ENCODE results near the gene CLK2. TPM values are rescaled to one million over a fixed set of nuclear protein-coding genes. Genes with fewer than 3 reads are reported as not detected.

Gene CLK2
- total and polyA plus RNA-seq, 9 of the 15 experiments (the other 6 are each of a cell fraction or from before 2014, with no cell fraction given): 13.5 to 81.4 (median 39.6) TPM

GRCh38 chr1:155228096-155228427, 45.2 kb downstream of the CLK2 start:
- peaks cover 27% of the 10 kb centered on the region for H3K79me2 ChIP-seq (ENCODE audit: control insufficient read depth, insufficient read depth, low read length)
- peak overlapping the region; percentile 51 for H3K4me3 ChIP-seq
- CTCF ChIA-PET (ENCODE audit: low intra/inter-chr PET ratio): interaction anchor here (3.2 kb wide), 1 partner anchor 51 kb away, joined by 17 read pairs; no protein-coding TSS in a partner anchor
- intact Hi-C loops (cut with micrococcal nuclease): no loop called here
- H3K4me1 ChIP-seq (replicated peaks in 1 of 2; ENCODE audit: control insufficient read depth in 2 of 2, insufficient read depth in 2 of 2, low read length in 2 of 2): peaks cover 30 to 46% of the 10 kb centered on the region in 2 experiments
- no TSS peak for BruUV-seq (replicated peaks)
- no peaks in the 10 kb centered on the region for H3K9me3 ChIP-seq (replicated peaks; ENCODE audit: control insufficient read depth, insufficient read depth, low read depth, low read length)
- ATAC-seq (no peak), DNase-seq (ENCODE audit: extremely low read depth in 1 of 4, low spot score in 3 of 4) (no peak), FAIRE-seq (no peak)
- H2AFZ ChIP-seq (ENCODE audit: low read depth, low read length): peak overlapping the region; percentile 81
- H3K9me1 ChIP-seq (ENCODE audit: control insufficient read depth, insufficient read depth, low read length): no peaks in the 10 kb centered on the region
- H3K4me2 ChIP-seq (ENCODE audit: insufficient read depth, low read length): peak overlapping the region; percentile 84
- H3K27ac ChIP-seq (ENCODE audit: extremely low read depth, low read depth, low read length): peak overlapping the region; percentile 78
- no peaks in the 10 kb centered on the region for H3K27me3 ChIP-seq (ENCODE audit: control insufficient read depth in 2 of 2, insufficient read depth in 2 of 2, low read length in 2 of 2)
- peak overlapping the region; percentile 74 to 83; a peak in 3 of 4 replicates for H3K9ac ChIP-seq (ENCODE audit: insufficient read depth in 1 of 2, low read depth in 2 of 2, low read length in 2 of 2)
- in situ Hi-C loops (cut with MboI): no loop called here
- 39% methylated on average over 9 of the region's 9 CpGs for WGBS (ENCODE audit: insufficient coverage, low coverage, missing lambda C conversion rate)
- H3K36me3 ChIP-seq (ENCODE audit: control insufficient read depth, insufficient read depth, low read length): no peaks in the 10 kb centered on the region; the same call in 2 of the 3 replicates
- POLR2A ChIA-PET: interaction anchor here (0.6 to 0.7 kb wide), 2 partner anchors 16 to 112 kb away, joined by 3 read pairs; no protein-coding TSS in a partner anchor
- no peaks in the 10 kb centered on the region for H4K20me1 ChIP-seq (replicated peaks; ENCODE audit: control insufficient read depth, insufficient read depth, low read length)
- TF ChIP-seq MGA (IDR thresholded peaks at IDR 0.05) (peak; percentile 3; the same call in 1 of the 2 replicates), ZNF609 (CRISPR knock-in tag; IDR thresholded peaks at IDR 0.05; ENCODE audit: borderline replicate concordance) (no peak), PRMT5 (CRISPR knock-in tag; IDR thresholded peaks at IDR 0.05) (no peak), CREB3 (tag; conservative IDR thresholded peaks at IDR 0.05; ENCODE audit: low read depth) (0 out of 2 replicates have a peak, but pooled peaks have one; percentile 73)
